ENCODE data around the gene HAVCR2. TPM values are rescaled to one million over a fixed set of nuclear protein-coding genes. Genes with fewer than 3 reads are reported as not detected.

Gene HAVCR2
- total RNA-seq, 1 experiment from 2014 or later = 0.41 TPM

DNA sequence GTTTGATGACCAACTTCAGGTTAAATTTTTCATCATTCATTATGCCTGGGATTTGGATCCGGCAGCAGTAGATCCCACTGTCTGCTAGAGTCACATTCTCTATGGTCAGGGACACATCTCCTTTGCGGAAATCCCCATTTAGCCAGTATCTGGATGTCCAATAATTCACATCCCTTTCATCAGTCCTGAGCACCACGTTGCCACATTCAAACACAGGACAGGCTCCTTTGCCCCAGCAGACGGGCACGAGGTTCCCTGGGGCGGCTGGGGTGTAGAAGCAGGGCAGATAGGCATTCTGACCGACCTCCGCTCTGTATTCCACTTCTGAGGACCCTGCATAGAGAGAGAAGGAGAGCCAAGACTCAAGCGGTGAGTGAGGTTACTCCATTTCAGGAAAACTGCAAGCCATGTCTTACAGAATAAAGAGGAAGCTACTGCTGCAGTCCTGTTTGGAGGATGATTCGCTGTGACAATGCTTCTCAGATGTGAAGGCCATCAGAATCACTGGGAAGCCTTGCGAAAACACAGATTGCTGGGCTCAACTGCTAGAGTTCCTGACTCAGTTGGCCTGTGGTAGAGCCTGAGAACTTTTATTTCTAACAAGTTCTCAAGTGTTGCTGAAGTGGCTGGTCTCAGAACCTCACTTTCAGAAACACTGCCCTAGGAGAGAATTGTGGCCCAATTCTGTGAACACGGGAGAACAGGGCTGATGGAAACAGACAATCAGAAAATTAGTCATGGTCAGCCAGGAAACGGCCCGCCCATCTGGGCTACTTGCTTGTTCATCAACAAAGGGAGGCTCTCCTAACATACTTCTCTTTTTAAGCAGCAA is 2.0 kb downstream of the HAVCR2 start:
- Mint-ChIP-seq H3K36me3 (ENCODE audit: insufficient read depth, unreplicated experiment) (no peaks in the 10 kb centered on the region), H3K27ac (ENCODE audit: unreplicated experiment) (no peak overlapping the region), H3K27me3 (ENCODE audit: insufficient read depth, unreplicated experiment) (no peaks in the 10 kb centered on the region), H3K9me3 (ENCODE audit: unreplicated experiment) (no peaks in the 10 kb centered on the region), H3K4me3 (ENCODE audit: unreplicated experiment) (no peak overlapping the region), H3K4me1 (ENCODE audit: low read depth, unreplicated experiment) (no peaks in the 10 kb centered on the region)
- H3K4me1 ChIP-seq = no peaks in the 10 kb centered on the region
- H3K27me3 ChIP-seq (replicated peaks; ENCODE audit: control insufficient read depth, insufficient read depth, low read length) = no peaks in the 10 kb centered on the region
- no peaks in the 10 kb centered on the region for H3K9me3 ChIP-seq
- TF ChIP-seq, protein P1, sequence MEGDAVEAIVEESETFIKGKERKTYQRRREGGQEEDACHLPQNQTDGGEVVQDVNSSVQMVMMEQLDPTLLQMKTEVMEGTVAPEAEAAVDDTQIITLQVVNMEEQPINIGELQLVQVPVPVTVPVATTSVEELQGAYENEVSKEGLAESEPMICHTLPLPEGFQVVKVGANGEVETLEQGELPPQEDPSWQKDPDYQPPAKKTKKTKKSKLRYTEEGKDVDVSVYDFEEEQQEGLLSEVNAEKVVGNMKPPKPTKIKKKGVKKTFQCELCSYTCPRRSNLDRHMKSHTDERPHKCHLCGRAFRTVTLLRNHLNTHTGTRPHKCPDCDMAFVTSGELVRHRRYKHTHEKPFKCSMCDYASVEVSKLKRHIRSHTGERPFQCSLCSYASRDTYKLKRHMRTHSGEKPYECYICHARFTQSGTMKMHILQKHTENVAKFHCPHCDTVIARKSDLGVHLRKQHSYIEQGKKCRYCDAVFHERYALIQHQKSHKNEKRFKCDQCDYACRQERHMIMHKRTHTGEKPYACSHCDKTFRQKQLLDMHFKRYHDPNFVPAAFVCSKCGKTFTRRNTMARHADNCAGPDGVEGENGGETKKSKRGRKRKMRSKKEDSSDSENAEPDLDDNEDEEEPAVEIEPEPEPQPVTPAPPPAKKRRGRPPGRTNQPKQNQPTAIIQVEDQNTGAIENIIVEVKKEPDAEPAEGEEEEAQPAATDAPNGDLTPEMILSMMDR (IDR thresholded peaks at IDR 0.05; ENCODE audit: insufficient read depth in 1 of 2, low read depth in 1 of 2, low read length in 1 of 2, severe bottlenecking in 1 of 2, unreplicated experiment in 1 of 2) = no peak
- intact Hi-C loops (cut with micrococcal nuclease; ENCODE audit: unreplicated experiment) = no loop called here
- no TSS peak for BruUV-seq (replicated peaks)
- no peak overlapping the region for H3K4me3 ChIP-seq (ENCODE audit: low read depth, low read length)
- no peaks in the 10 kb centered on the region for H3K36me3 ChIP-seq (ENCODE audit: control insufficient read depth, insufficient read depth, low read length)
- CTCF ChIA-PET = no interaction called here
- POLR2A ChIA-PET = no interaction called here
- DNase-seq = no peak

DNA sequence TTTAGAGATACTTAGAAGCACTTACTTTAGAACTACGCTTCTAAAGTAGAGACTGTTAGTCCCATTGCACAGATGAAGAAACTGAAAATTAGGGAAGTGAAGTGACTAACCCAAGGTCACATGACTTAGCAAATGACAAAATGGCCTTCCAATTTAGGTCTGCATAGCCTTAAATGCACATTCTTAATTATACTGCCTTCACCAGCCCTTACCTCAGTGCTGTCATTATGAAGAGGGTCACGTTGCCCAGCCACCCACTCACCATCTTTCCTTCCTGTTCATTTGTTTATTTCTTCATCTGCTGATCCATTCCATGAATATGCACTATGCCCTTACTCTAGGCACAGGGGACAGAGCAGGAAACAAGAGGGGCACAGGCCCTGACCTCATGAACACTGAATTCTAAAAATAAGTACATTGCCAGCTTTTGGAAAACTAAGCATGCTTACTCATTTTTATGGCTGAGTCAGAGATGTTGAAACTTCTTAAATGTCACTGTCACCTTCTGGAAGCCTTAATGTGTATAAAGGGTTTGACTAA is 8.6 kb downstream of the HAVCR2 start:
- Mint-ChIP-seq H3K4me1 (ENCODE audit: low read depth, unreplicated experiment) (no peaks in the 10 kb centered on the region), H3K9me3 (ENCODE audit: unreplicated experiment) (no peaks in the 10 kb centered on the region), H3K27ac (ENCODE audit: unreplicated experiment) (no peak overlapping the region), H3K36me3 (ENCODE audit: insufficient read depth, unreplicated experiment) (no peaks in the 10 kb centered on the region), H3K4me3 (ENCODE audit: unreplicated experiment) (no peak overlapping the region), H3K27me3 (ENCODE audit: insufficient read depth, unreplicated experiment) (no peaks in the 10 kb centered on the region)
- Histone ChIP-seq H3K4me1 (no peaks in the 10 kb centered on the region), H3K36me3 (ENCODE audit: control insufficient read depth, insufficient read depth, low read length) (no peaks in the 10 kb centered on the region), H3K27me3 (replicated peaks; ENCODE audit: control insufficient read depth, insufficient read depth, low read length) (no peaks in the 10 kb centered on the region), H3K4me3 (ENCODE audit: low read depth, low read length) (no peak overlapping the region), H3K9me3 (no peaks in the 10 kb centered on the region)
- CTCF ChIA-PET = no interaction called here
- no peak for DNase-seq
- POLR2A ChIA-PET = no interaction called here
- intact Hi-C loops (cut with micrococcal nuclease; ENCODE audit: unreplicated experiment) = no loop called here
- TF ChIP-seq, protein P1 (IDR thresholded peaks at IDR 0.05; ENCODE audit: insufficient read depth in 1 of 2, low read depth in 1 of 2, low read length in 1 of 2, severe bottlenecking in 1 of 2, unreplicated experiment in 1 of 2) = no peak
- no TSS peak for BruUV-seq (replicated peaks)

DNA sequence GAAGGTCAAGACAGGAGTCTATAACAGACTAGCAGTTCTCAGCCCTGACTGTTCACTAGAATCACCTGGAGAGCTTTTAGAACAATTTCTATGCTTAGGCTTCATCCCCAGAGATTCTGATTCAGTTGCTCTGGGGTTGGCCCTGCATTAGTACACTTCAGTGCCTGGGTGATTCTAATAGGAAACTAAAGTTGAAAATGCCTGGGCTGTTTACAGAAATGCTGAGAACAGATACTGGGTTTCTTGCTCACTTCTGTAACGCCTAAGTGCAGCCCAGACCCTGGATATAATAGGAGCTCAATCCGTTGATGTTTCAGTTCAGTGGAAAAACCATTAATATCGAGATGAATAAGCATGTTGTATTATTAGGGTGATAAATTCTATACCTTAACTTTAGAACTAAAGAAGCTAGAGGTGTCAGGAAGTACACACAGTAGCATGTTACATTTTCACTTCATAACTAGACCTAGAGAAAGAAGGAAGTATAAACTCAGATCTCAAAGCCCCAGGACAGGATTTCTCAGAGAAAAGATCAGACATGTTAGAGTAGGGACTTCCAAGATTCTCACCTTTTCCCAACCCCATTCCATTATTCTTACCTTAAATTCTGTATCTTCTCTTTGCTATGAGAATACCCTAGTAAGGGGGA is 20.4 kb downstream of the HAVCR2 start:
- H3K4me3 Mint-ChIP-seq (ENCODE audit: unreplicated experiment) = no peak overlapping the region
- H3K27ac Mint-ChIP-seq (ENCODE audit: unreplicated experiment) = no peak overlapping the region
- DNase-seq = no peak
- H3K36me3 Mint-ChIP-seq (ENCODE audit: insufficient read depth, unreplicated experiment) = peaks cover 4% of the 10 kb centered on the region
- H3K4me1 ChIP-seq = peaks cover 12% of the 10 kb centered on the region
- intact Hi-C loops (cut with micrococcal nuclease; ENCODE audit: unreplicated experiment) = no loop called here
- TF ChIP-seq, protein P1 (IDR thresholded peaks at IDR 0.05; ENCODE audit: insufficient read depth in 1 of 2, low read depth in 1 of 2, low read length in 1 of 2, severe bottlenecking in 1 of 2, unreplicated experiment in 1 of 2) = no peak
- BruUV-seq (replicated peaks) = no TSS peak
- no peaks in the 10 kb centered on the region for H3K9me3 ChIP-seq
- H3K27me3 Mint-ChIP-seq (ENCODE audit: insufficient read depth, unreplicated experiment) = no peaks in the 10 kb centered on the region
- CTCF ChIA-PET = no interaction called here
- H3K4me1 Mint-ChIP-seq (ENCODE audit: low read depth, unreplicated experiment) = peaks cover 15% of the 10 kb centered on the region
- H3K27me3 ChIP-seq (replicated peaks; ENCODE audit: control insufficient read depth, insufficient read depth, low read length) = no peaks in the 10 kb centered on the region
- H3K4me3 ChIP-seq (ENCODE audit: low read depth, low read length) = no peak overlapping the region
- H3K9me3 Mint-ChIP-seq (ENCODE audit: unreplicated experiment) = no peaks in the 10 kb centered on the region
- H3K36me3 ChIP-seq (ENCODE audit: control insufficient read depth, insufficient read depth, low read length) = no peaks in the 10 kb centered on the region
- POLR2A ChIA-PET = no interaction called here

All from Caco-2 (cell line).